ENCODE measurements around the gene SMARCD3. TPM values are rescaled to one million over a fixed set of nuclear protein-coding genes. Genes with fewer than 3 reads are reported as not detected.

The SMARCD3 gene
- total RNA-seq, 2 donors from 2014 or later = 40.0 to 43.5 TPM

- Histone ChIP-seq H3K27ac (ENCODE audit: low read depth, low read length) (no peak overlapping the region), H3K4me3 (ENCODE audit: low read length) (no peak overlapping the region), H3K27me3 (ENCODE audit: control insufficient read depth, insufficient read depth, low read length, poor library complexity, severe bottlenecking) (no peaks in the 10 kb centered on the region), H3K4me1 (ENCODE audit: control insufficient read depth, insufficient read depth, low read length) (peaks cover 8% of the 10 kb centered on the region), H3K9ac (ENCODE audit: extremely low read depth, low read length, poor library complexity, severe bottlenecking) (no peak overlapping the region), H3K36me3 (ENCODE audit: control insufficient read depth, insufficient read depth, low read length) (peaks cover 58% of the 10 kb centered on the region), H3K9me3 (ENCODE audit: control insufficient read depth, low read length) (no peaks in the 10 kb centered on the region)
- DNase-seq = no peak
- H3K9me3 Mint-ChIP-seq = no peaks in the 10 kb centered on the region
- no peak overlapping the region for H3K4me3 Mint-ChIP-seq
- TF ChIP-seq CTCF (conservative IDR thresholded peaks at IDR 0.05) = no peak
- peak overlapping the region; percentile 39 for H3K27ac Mint-ChIP-seq
- H3K36me3 Mint-ChIP-seq (ENCODE audit: low read depth) = peaks cover 42% of the 10 kb centered on the region
- peaks cover 13% of the 10 kb centered on the region for H3K4me1 Mint-ChIP-seq
- peaks cover 3% of the 10 kb centered on the region for H3K27me3 Mint-ChIP-seq (ENCODE audit: insufficient read depth)
- 99 to 100% methylated on average over 1 to 4 of the region's 4 CpGs for WGBS, 2 experiments (ENCODE audit: insufficient coverage in 1 of 2, insufficient read length in 1 of 2)
These were observed 8.0 kb downstream of the SMARCD3 start for GRCh38 chr7:151240536-151240935.

- peak overlapping the region; percentile 39 for H3K27ac Mint-ChIP-seq
- H3K9me3 Mint-ChIP-seq = no peaks in the 10 kb centered on the region
- Histone ChIP-seq H3K27ac (ENCODE audit: low read depth, low read length) (no peak overlapping the region), H3K4me1 (ENCODE audit: control insufficient read depth, insufficient read depth, low read length) (peaks cover 5% of the 10 kb centered on the region), H3K4me3 (ENCODE audit: low read length) (no peak overlapping the region), H3K9ac (ENCODE audit: extremely low read depth, low read length, poor library complexity, severe bottlenecking) (no peak overlapping the region), H3K27me3 (ENCODE audit: control insufficient read depth, insufficient read depth, low read length, poor library complexity, severe bottlenecking) (no peaks in the 10 kb centered on the region), H3K9me3 (ENCODE audit: control insufficient read depth, low read length) (no peaks in the 10 kb centered on the region), H3K36me3 (ENCODE audit: control insufficient read depth, insufficient read depth, low read length) (peaks cover 64% of the 10 kb centered on the region)
- H3K4me3 Mint-ChIP-seq = no peak overlapping the region
- DNase-seq = no peak
- H3K36me3 Mint-ChIP-seq (ENCODE audit: low read depth) = peaks cover 46% of the 10 kb centered on the region
- TF ChIP-seq CTCF (conservative IDR thresholded peaks at IDR 0.05) = no peak
- peaks cover 3% of the 10 kb centered on the region for H3K27me3 Mint-ChIP-seq (ENCODE audit: insufficient read depth)
- H3K4me1 Mint-ChIP-seq = peaks cover 13% of the 10 kb centered on the region
- WGBS, 2 experiments (ENCODE audit: insufficient coverage in 1 of 2, insufficient read length in 1 of 2) = 90 to 92% methylated on average over 4 to 11 of the region's 11 CpGs
These were observed 8.5 kb downstream of the SMARCD3 start for GRCh38 chr7:151239837-151240459.

- no peak overlapping the region for H3K27ac Mint-ChIP-seq
- no peaks in the 10 kb centered on the region for H3K27me3 Mint-ChIP-seq (ENCODE audit: insufficient read depth)
- H3K27me3 ChIP-seq (ENCODE audit: control insufficient read depth, insufficient read depth, low read length, poor library complexity, severe bottlenecking) = no peaks in the 10 kb centered on the region
- DNase-seq = no peak
- no peaks in the 10 kb centered on the region for H3K9me3 ChIP-seq (ENCODE audit: control insufficient read depth, low read length)
- TF ChIP-seq CTCF (conservative IDR thresholded peaks at IDR 0.05) = no peak
- no peak overlapping the region for H3K27ac ChIP-seq (ENCODE audit: low read depth, low read length)
- no peaks in the 10 kb centered on the region for H3K4me1 ChIP-seq (ENCODE audit: control insufficient read depth, insufficient read depth, low read length)
- 95% methylated on average over 20 to 25 of the region's 25 CpGs for WGBS, 2 experiments (ENCODE audit: insufficient coverage in 1 of 2, insufficient read length in 1 of 2)
- H3K36me3 ChIP-seq (ENCODE audit: control insufficient read depth, insufficient read depth, low read length) = peaks cover 68% of the 10 kb centered on the region
- H3K9ac ChIP-seq (ENCODE audit: extremely low read depth, low read length, poor library complexity, severe bottlenecking) = no peak overlapping the region
- no peaks in the 10 kb centered on the region for H3K9me3 Mint-ChIP-seq
- H3K36me3 Mint-ChIP-seq (ENCODE audit: low read depth) = peaks cover 50% of the 10 kb centered on the region
- H3K4me3 Mint-ChIP-seq = no peak overlapping the region
- peaks cover 11% of the 10 kb centered on the region for H3K4me1 Mint-ChIP-seq
- no peak overlapping the region for H3K4me3 ChIP-seq (ENCODE audit: low read length)
These were observed 9.3 kb downstream of the SMARCD3 start for GRCh38 chr7:151238924-151239836.

All from endodermal cell (in vitro differentiated cells).